ENCODE measurements around the gene MEF2D.

- TF ChIP-seq CTCF (IDR thresholded peaks at IDR 0.05) (no peak), POLR2A (IDR thresholded peaks at IDR 0.05) (no peak), EP300 (IDR thresholded peaks at IDR 0.05) (no peak)
These were observed 70.3 kb downstream of the MEF2D start for GRCh38 chr1:156430303-156430702.

All from suprapubic skin (tissue), 3 donors.